Natural killer cell treated with Interleukin-12 subunit alpha and Interleukin-12 subunit beta and Interleukin-15 and Interleukin-18, amount 100 ng/mL, for 72 hours (primary cell): Measurements from ENCODE around the gene SLC17A9. TPM values are rescaled to one million over a fixed set of nuclear protein-coding genes. Genes with fewer than 3 reads are reported as not detected.
A peak's percentile ranks its signal among the peaks of the same experiment; 100 is the strongest.

Experiments used
- ATAC-seq, 2 donors: fragments of 150-1000 bp; cut with Tn5 transposase in 1 of 2; sonication (Bioruptor Pico), chemical (Tn5 transposase) in 1 of 2; 2 replicates each; pipeline ENCODE4 v1.10.0; 2021
- DNase-seq: peaks from one replicate; pipeline ENCODE4 v3.0.0; 2022; ENCODE audit warnings: low spot score
- H3K27ac Mint-ChIP-seq, 2 donors: 1 replicate in 1 of 2; 2 replicates in 1 of 2; pipeline ENCODE4 v1.8.0; 2022; ENCODE audit warnings: mixed read lengths in 2 of 2, mild to moderate bottlenecking in 1 of 2, moderate library complexity in 1 of 2
- H3K27me3 Mint-ChIP-seq, 2 donors: 1 replicate in 1 of 2; 2 replicates in 1 of 2; pipeline ENCODE4 v1.8.0; 2022; ENCODE audit warnings: mixed read lengths in 2 of 2
- H3K36me3 Mint-ChIP-seq: one replicate; pipeline ENCODE4 v1.8.0; 2022; ENCODE audit warnings: mixed read lengths
- H3K4me1 Mint-ChIP-seq, 2 donors: 1 replicate in 1 of 2; 2 replicates in 1 of 2; pipeline ENCODE4 v1.8.0; 2022; ENCODE audit warnings: low read depth in 2 of 2, mixed read lengths in 2 of 2, mild to moderate bottlenecking in 1 of 2
- H3K4me3 Mint-ChIP-seq: one replicate; pipeline ENCODE4 v1.8.0; 2022; ENCODE audit warnings: mixed read lengths
- H3K9me3 Mint-ChIP-seq: 2 replicates; pipeline ENCODE4 v1.8.0; 2022; ENCODE audit warnings: mixed read lengths
- total RNA-seq, 2 donors: library from RNA; stranded (reverse); gene quantifications; one replicate each; pipeline ENCODE4 v1.2.3, GENCODE V29; 2022

Gene SLC17A9
- total RNA-seq, 2 donors from 2014 or later, result 34.9 to 100 TPM

GRCh38 chr20:63009988-63010769, 57.7 kb downstream of the SLC17A9 start:
- peak; percentile 58 to 60 for ATAC-seq
- Mint-ChIP-seq H3K27me3 (peaks cover 33 to 37% of the 10 kb centered on the region in 2 donors), H3K27ac (peak overlapping the region in 1 of 2 donors; percentile 10), H3K4me1 (peaks cover 7 to 8% of the 10 kb centered on the region in 2 donors), H3K9me3 (no peaks in the 10 kb centered on the region), H3K4me3 (peak overlapping the region; percentile 72), H3K36me3 (peaks cover 14% of the 10 kb centered on the region)
- peak; percentile 61 for DNase-seq

- Mint-ChIP-seq H3K36me3 (peaks cover 14% of the 10 kb centered on the region), H3K9me3 (no peaks in the 10 kb centered on the region), H3K27ac (no peak overlapping the region), H3K27me3 (peaks cover 33 to 43% of the 10 kb centered on the region in 2 donors), H3K4me1 (peaks cover 7 to 8% of the 10 kb centered on the region in 2 donors), H3K4me3 (no peak overlapping the region)
- ATAC-seq (no peak), DNase-seq (peak; percentile 8)
Observed at GRCh38 chr20:63011798-63012197, 59.3 kb downstream of the SLC17A9 start.

- Mint-ChIP-seq H3K36me3 (peaks cover 14% of the 10 kb centered on the region), H3K27ac (no peak overlapping the region), H3K9me3 (no peaks in the 10 kb centered on the region), H3K4me3 (no peak overlapping the region), H3K4me1 (peaks cover 7 to 8% of the 10 kb centered on the region in 2 donors), H3K27me3 (peaks cover 34 to 39% of the 10 kb centered on the region in 2 donors)
- no peak for ATAC-seq
- no peak for DNase-seq
Observed at GRCh38 chr20:63013207-63013606, 60.7 kb downstream of the SLC17A9 start.

GRCh38 chr20:63014287-63014686, 61.8 kb downstream of the SLC17A9 start:
- ATAC-seq (no peak), DNase-seq (no peak)
- Mint-ChIP-seq H3K27ac (no peak overlapping the region), H3K9me3 (no peaks in the 10 kb centered on the region), H3K36me3 (peaks cover 14% of the 10 kb centered on the region), H3K4me3 (no peak overlapping the region), H3K4me1 (peaks cover 7 to 8% of the 10 kb centered on the region in 2 donors), H3K27me3 (peaks cover 36 to 45% of the 10 kb centered on the region in 2 donors)

- DNase-seq, result no peak
- H3K27ac Mint-ChIP-seq, result no peak overlapping the region
- peaks cover 14% of the 10 kb centered on the region for H3K36me3 Mint-ChIP-seq
- H3K4me1 Mint-ChIP-seq, result peaks cover 7 to 8% of the 10 kb centered on the region in 2 donors
- H3K27me3 Mint-ChIP-seq, result peaks cover 41 to 49% of the 10 kb centered on the region in 2 donors
- no peaks in the 10 kb centered on the region for H3K9me3 Mint-ChIP-seq
- ATAC-seq, result no peak
- H3K4me3 Mint-ChIP-seq, result no peak overlapping the region
Observed at GRCh38 chr20:63014710-63015109, 62.2 kb downstream of the SLC17A9 start.

- Mint-ChIP-seq H3K9me3 (no peaks in the 10 kb centered on the region), H3K27me3 (peaks cover 39 to 49% of the 10 kb centered on the region in 2 donors), H3K4me1 (peaks cover 4 to 6% of the 10 kb centered on the region in 2 donors), H3K27ac (no peak overlapping the region), H3K36me3 (peaks cover 14% of the 10 kb centered on the region), H3K4me3 (no peak overlapping the region)
- DNase-seq (no peak), ATAC-seq (no peak)
Observed at GRCh38 chr20:63015147-63015661, 62.7 kb downstream of the SLC17A9 start.

- Mint-ChIP-seq H3K27me3 (peaks cover 41 to 50% of the 10 kb centered on the region in 2 donors), H3K36me3 (peaks cover 14% of the 10 kb centered on the region), H3K27ac (no peak overlapping the region), H3K9me3 (no peaks in the 10 kb centered on the region), H3K4me3 (no peak overlapping the region), H3K4me1 (peaks cover 0 to 3% of the 10 kb centered on the region in 2 donors)
- ATAC-seq (no peak), DNase-seq (no peak)
Observed at GRCh38 chr20:63015662-63016361, 63.3 kb downstream of the SLC17A9 start.

- H3K4me3 Mint-ChIP-seq, result no peak overlapping the region
- DNase-seq (no peak), ATAC-seq (no peak)
- no peak overlapping the region for H3K27ac Mint-ChIP-seq
- peaks cover 44 to 56% of the 10 kb centered on the region in 2 donors for H3K27me3 Mint-ChIP-seq
- H3K36me3 Mint-ChIP-seq, result peaks cover 14% of the 10 kb centered on the region
- no peaks in the 10 kb centered on the region for H3K9me3 Mint-ChIP-seq
- H3K4me1 Mint-ChIP-seq, result peaks cover 0 to 3% of the 10 kb centered on the region in 2 donors
Observed at GRCh38 chr20:63016514-63017075, 64.1 kb downstream of the SLC17A9 start.

- Mint-ChIP-seq H3K9me3 (no peaks in the 10 kb centered on the region), H3K27ac (no peak overlapping the region), H3K36me3 (peaks cover 14% of the 10 kb centered on the region), H3K27me3 (peaks cover 46 to 56% of the 10 kb centered on the region in 2 donors), H3K4me3 (no peak overlapping the region), H3K4me1 (peaks cover 0 to 3% of the 10 kb centered on the region in 2 donors)
- peak in 1 of 2 donors; percentile 20 for ATAC-seq
- DNase-seq, result no peak
Observed at GRCh38 chr20:63017076-63017825, 64.7 kb downstream of the SLC17A9 start.

- ATAC-seq (peak; percentile 30 to 34), DNase-seq (no peak)
- no peaks in the 10 kb centered on the region for H3K9me3 Mint-ChIP-seq
- H3K27ac Mint-ChIP-seq, result no peak overlapping the region
- peaks cover 43 to 53% of the 10 kb centered on the region in 2 donors for H3K27me3 Mint-ChIP-seq
- peaks cover 0 to 3% of the 10 kb centered on the region in 2 donors for H3K4me1 Mint-ChIP-seq
- H3K36me3 Mint-ChIP-seq, result peaks cover 13% of the 10 kb centered on the region
- no peak overlapping the region for H3K4me3 Mint-ChIP-seq
Observed at GRCh38 chr20:63017826-63018411, 65.4 kb downstream of the SLC17A9 start.
